ENCODE results near the gene OGFR.

- TF ChIP-seq, protein P1, sequence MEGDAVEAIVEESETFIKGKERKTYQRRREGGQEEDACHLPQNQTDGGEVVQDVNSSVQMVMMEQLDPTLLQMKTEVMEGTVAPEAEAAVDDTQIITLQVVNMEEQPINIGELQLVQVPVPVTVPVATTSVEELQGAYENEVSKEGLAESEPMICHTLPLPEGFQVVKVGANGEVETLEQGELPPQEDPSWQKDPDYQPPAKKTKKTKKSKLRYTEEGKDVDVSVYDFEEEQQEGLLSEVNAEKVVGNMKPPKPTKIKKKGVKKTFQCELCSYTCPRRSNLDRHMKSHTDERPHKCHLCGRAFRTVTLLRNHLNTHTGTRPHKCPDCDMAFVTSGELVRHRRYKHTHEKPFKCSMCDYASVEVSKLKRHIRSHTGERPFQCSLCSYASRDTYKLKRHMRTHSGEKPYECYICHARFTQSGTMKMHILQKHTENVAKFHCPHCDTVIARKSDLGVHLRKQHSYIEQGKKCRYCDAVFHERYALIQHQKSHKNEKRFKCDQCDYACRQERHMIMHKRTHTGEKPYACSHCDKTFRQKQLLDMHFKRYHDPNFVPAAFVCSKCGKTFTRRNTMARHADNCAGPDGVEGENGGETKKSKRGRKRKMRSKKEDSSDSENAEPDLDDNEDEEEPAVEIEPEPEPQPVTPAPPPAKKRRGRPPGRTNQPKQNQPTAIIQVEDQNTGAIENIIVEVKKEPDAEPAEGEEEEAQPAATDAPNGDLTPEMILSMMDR (IDR thresholded peaks at IDR 0.05) = no peak
- TF ChIP-seq POLR2A (IDR thresholded peaks at IDR 0.05) (no peak), EP300 (IDR thresholded peaks at IDR 0.05) (no peak)
Observed at GRCh38 chr20:62816031-62816883, 11.6 kb downstream of the OGFR start.
